Uterus (tissue), 4 donors: ENCODE measurements around the gene IL1RAP. TPM values are rescaled to one million over a fixed set of nuclear protein-coding genes. Genes with fewer than 3 reads are reported as not detected.

ENCODE experiments used
- DNase-seq, 2 donors: peaks; one replicate each; pipeline ENCODE4 v3.0.0-alpha.2; 2019 to 2020
- H3K27ac ChIP-seq, 2 donors: fragments of 200-600 bp; sonication (generic); 1 replicate in 1 of 2; 2 replicates in 1 of 2; pipeline ENCODE4 v1.5.1; 2016 to 2018
- H3K27me3 ChIP-seq, 2 donors: fragments of 200-600 bp; sonication (generic); one replicate each; pipeline ENCODE4 v1.5.1; 2018 to 2019; ENCODE audit warnings: control low read depth in 1 of 2
- H3K36me3 ChIP-seq, 2 donors: fragments of 200-600 bp; sonication (generic); one replicate each; pipeline ENCODE4 v1.5.1; 2019; ENCODE audit warnings: control low read depth in 1 of 2
- H3K4me1 ChIP-seq, 2 donors: fragments of 200-600 bp; sonication (generic); one replicate each; pipeline ENCODE4 v1.5.1; 2018 to 2019; ENCODE audit warnings: control low read depth in 1 of 2
- H3K4me3 ChIP-seq, 2 donors: fragments of 200-600 bp; sonication (generic); 1 replicate in 1 of 2; 2 replicates in 1 of 2; pipeline ENCODE4 v1.5.1; 2018 to 2019; ENCODE audit warnings: mild to moderate bottlenecking in 1 of 2
- H3K9me3 ChIP-seq, 2 donors: fragments of 200-600 bp; sonication (generic); one replicate each; pipeline ENCODE4 v1.5.1; 2019; ENCODE audit warnings: control low read depth in 1 of 2
- CTCF ChIP-seq, 4 experiments: fragments of 200-600 bp in 2 of 4; fragments of 450-650 bp in 2 of 4; sonication (generic) in 2 of 4; IDR thresholded peaks; one replicate each; pipeline ENCODE4 v1.5.1; 2016 to 2019; ENCODE audit warnings: antibody characterized with exemption in 4 of 4, mild to moderate bottlenecking in 2 of 4, moderate library complexity in 1 of 4
- POLR2A ChIP-seq, 2 donors: fragments of 450-650 bp; IDR thresholded peaks; one replicate each; pipeline ENCODE4 v1.6.1; 2016; ENCODE audit warnings: antibody characterized with exemption in 2 of 2, mild to moderate bottlenecking in 1 of 2, moderate library complexity in 1 of 2
- intact Hi-C: fragments of 100-400 bp; cut with DNase I; formaldehyde crosslinking; loops from one replicate; pipeline ENCODE4 v1.15.1; 2023; ENCODE audit warnings: low total_unique reads
- total RNA-seq, 4 donors: library from RNA; depleted of rRNA in 3 of 4; stranded (reverse); fragments of >200 nt in 3 of 4; gene quantifications; one replicate each; pipeline versions ENCODE4 v1.1.0 to v1.2.4, GENCODE V29; 2014 to 2023
- donor health status: DM: yes; HTN: yes; CAD: no.

Gene IL1RAP
- total RNA-seq, 4 donors from 2014 or later = 2.8 to 26.8 (median 10.4) TPM

DNA sequence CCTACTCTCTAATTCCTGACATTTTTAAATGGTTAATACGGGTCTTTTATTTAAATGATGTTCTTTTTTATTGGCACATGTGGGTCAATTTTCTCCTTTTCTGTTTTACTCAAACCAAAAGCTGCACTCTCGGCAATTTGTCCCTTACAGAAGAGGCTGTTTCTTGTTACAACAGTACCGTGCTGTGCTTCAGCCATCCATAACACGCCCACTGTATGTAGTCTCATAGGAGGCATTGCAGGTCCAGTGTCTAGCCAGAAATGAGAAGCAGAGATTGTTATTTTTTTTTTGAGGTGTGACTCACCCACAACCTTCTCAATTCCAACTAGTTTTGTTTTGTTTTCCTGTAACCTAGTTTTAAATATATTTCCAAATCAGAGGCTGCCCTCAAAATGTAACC is 184.0 kb downstream of the IL1RAP start:
- Histone ChIP-seq H3K9me3 (no peaks in the 10 kb centered on the region), H3K4me3 (no peak overlapping the region), H3K27me3 (no peaks in the 10 kb centered on the region), H3K4me1 (no peaks in the 10 kb centered on the region), H3K27ac (no peak overlapping the region), H3K36me3 (no peaks in the 10 kb centered on the region)
- TF ChIP-seq CTCF (IDR thresholded peaks at IDR 0.05) (no peak), POLR2A (IDR thresholded peaks at IDR 0.05) (no peak)
- no peak for DNase-seq
- intact Hi-C loops = no loop called here

GRCh38 chr3:190699776-190700175 is 185.9 kb downstream of the IL1RAP start:
- no peaks in the 10 kb centered on the region for H3K9me3 ChIP-seq
- H3K4me3 ChIP-seq = no peak overlapping the region
- H3K27ac ChIP-seq = no peak overlapping the region
- H3K27me3 ChIP-seq = no peaks in the 10 kb centered on the region
- no peaks in the 10 kb centered on the region for H3K36me3 ChIP-seq
- no peak for DNase-seq
- TF ChIP-seq CTCF (IDR thresholded peaks at IDR 0.05) (no peak), POLR2A (IDR thresholded peaks at IDR 0.05) (no peak)
- intact Hi-C loops = no loop called here
- H3K4me1 ChIP-seq = no peaks in the 10 kb centered on the region

- no peaks in the 10 kb centered on the region for H3K27me3 ChIP-seq
- no peaks in the 10 kb centered on the region for H3K36me3 ChIP-seq
- no peaks in the 10 kb centered on the region for H3K4me1 ChIP-seq
- H3K4me3 ChIP-seq = no peak overlapping the region
- H3K9me3 ChIP-seq = no peaks in the 10 kb centered on the region
- DNase-seq = no peak
- H3K27ac ChIP-seq = no peak overlapping the region
- intact Hi-C loops = no loop called here
- TF ChIP-seq POLR2A (IDR thresholded peaks at IDR 0.05) (no peak), CTCF (IDR thresholded peaks at IDR 0.05) (peak in 2 of 4 experiments; percentile 38 to 39)
Observed at GRCh38 chr3:190701096-190701532, 187.2 kb downstream of the IL1RAP start.

- no peaks in the 10 kb centered on the region for H3K9me3 ChIP-seq
- H3K4me3 ChIP-seq = no peak overlapping the region
- no peak overlapping the region for H3K27ac ChIP-seq
- no peaks in the 10 kb centered on the region for H3K36me3 ChIP-seq
- DNase-seq = no peak
- no peaks in the 10 kb centered on the region for H3K4me1 ChIP-seq
- H3K27me3 ChIP-seq = no peaks in the 10 kb centered on the region
- TF ChIP-seq CTCF (IDR thresholded peaks at IDR 0.05) = no peak
- TF ChIP-seq POLR2A (IDR thresholded peaks at IDR 0.05) = no peak
- intact Hi-C loops = no loop called here
Observed at GRCh38 chr3:190706582-190706981, 192.7 kb downstream of the IL1RAP start.

Other genes with a start within 250 kb of the IL1RAP start
- 100 to 1,000 TPM in 1 of 4 donors, 10 to 100 TPM in 3; 15.1 to 200 (median 38.6) TPM for gene CLDN1, start 191.6 kb upstream of the IL1RAP start, total RNA-seq
- under 1 TPM in 2 of 4 donors, not detected in 2; 0.07 to 0.58 TPM for gene CLDN16, start 125.9 kb upstream of the IL1RAP start, total RNA-seq
- not detected for gene TMEM207, start 64.2 kb upstream of the IL1RAP start, total RNA-seq